Stomach smooth muscle (tissue), 2 donors: Measurements from ENCODE around the gene RGSL1.

Experiments
- H3K27ac ChIP-seq: one replicate; pipeline ENCODE4 v1.7.0; 2013; ENCODE audit warnings: mild to moderate bottlenecking, low read length, inconsistent platforms
- H3K27me3 ChIP-seq, 2 donors: one replicate each; pipeline ENCODE4 v1.7.0; 2013; ENCODE audit warnings: low read length in 2 of 2; ENCODE audit not compliant: insufficient read depth in 2 of 2, control insufficient read depth in 1 of 2
- H3K36me3 ChIP-seq, 2 donors: one replicate each; pipeline ENCODE4 v1.7.0; 2013; ENCODE audit warnings: low read length in 2 of 2; ENCODE audit not compliant: control insufficient read depth in 2 of 2, insufficient read depth in 2 of 2
- H3K4me1 ChIP-seq: one replicate; pipeline ENCODE4 v1.7.0; 2013; ENCODE audit warnings: low read length; ENCODE audit not compliant: control insufficient read depth, insufficient read depth
- H3K4me3 ChIP-seq, 2 donors: one replicate each; pipeline ENCODE4 v1.7.0; 2013; ENCODE audit warnings: low read length in 2 of 2
- H3K9ac ChIP-seq, 2 donors: one replicate each; pipeline ENCODE4 v1.7.0; 2013; ENCODE audit warnings: low read length in 2 of 2, mild to moderate bottlenecking in 1 of 2
- H3K9me3 ChIP-seq, 2 donors: one replicate each; pipeline ENCODE4 v1.7.0; 2013; ENCODE audit warnings: low read length in 2 of 2; ENCODE audit not compliant: control insufficient read depth in 2 of 2
- donor health status: healthy.
- donor health status: Pancreatic carcinoma.

The RGSL1 gene

GRCh38 chr1:182600745-182601415, 150.9 kb downstream of the RGSL1 start:
- no peak overlapping the region for H3K4me3 ChIP-seq
- H3K27ac ChIP-seq = no peak overlapping the region
- H3K4me1 ChIP-seq = peaks cover 42% of the 10 kb centered on the region
- peaks cover 0 to 2% of the 10 kb centered on the region in 2 donors for H3K36me3 ChIP-seq
- no peak overlapping the region for H3K9ac ChIP-seq
- no peaks in the 10 kb centered on the region for H3K27me3 ChIP-seq
- H3K9me3 ChIP-seq = no peaks in the 10 kb centered on the region

GRCh38 chr1:182601416-182601786, 151.5 kb downstream of the RGSL1 start:
- no peak overlapping the region for H3K27ac ChIP-seq
- H3K4me1 ChIP-seq = peaks cover 41% of the 10 kb centered on the region
- H3K4me3 ChIP-seq = peak overlapping the region; percentile 26 to 29
- peak overlapping the region in 1 of 2 donors; percentile 51 for H3K9ac ChIP-seq
- H3K9me3 ChIP-seq = no peaks in the 10 kb centered on the region
- peaks cover 0 to 2% of the 10 kb centered on the region in 2 donors for H3K36me3 ChIP-seq
- H3K27me3 ChIP-seq = no peaks in the 10 kb centered on the region

- Histone ChIP-seq H3K4me3 (peak overlapping the region; percentile 26 to 82), H3K27me3 (no peaks in the 10 kb centered on the region), H3K4me1 (peaks cover 41% of the 10 kb centered on the region), H3K9ac (peak overlapping the region in 1 of 2 donors; percentile 51), H3K27ac (no peak overlapping the region), H3K36me3 (peaks cover 0 to 2% of the 10 kb centered on the region in 2 donors), H3K9me3 (no peaks in the 10 kb centered on the region)
Measured at GRCh38 chr1:182601913-182602312, 152.0 kb downstream of the RGSL1 start.

GRCh38 chr1:182602935-182603645, 153.1 kb downstream of the RGSL1 start:
- Histone ChIP-seq H3K4me3 (peak overlapping the region; percentile 71 to 82), H3K27me3 (no peaks in the 10 kb centered on the region), H3K36me3 (peaks cover 0 to 2% of the 10 kb centered on the region in 2 donors), H3K9ac (peak overlapping the region; percentile 0 to 3), H3K27ac (no peak overlapping the region), H3K9me3 (no peaks in the 10 kb centered on the region), H3K4me1 (peaks cover 41% of the 10 kb centered on the region)

GRCh38 chr1:182603646-182604174, 153.8 kb downstream of the RGSL1 start:
- peak overlapping the region in 1 of 2 donors; percentile 60 for H3K9ac ChIP-seq
- H3K27ac ChIP-seq = peak overlapping the region; percentile 18
- H3K4me1 ChIP-seq = peaks cover 41% of the 10 kb centered on the region

GRCh38 chr1:182604175-182605164, 154.5 kb downstream of the RGSL1 start, which contains the start of gene RGS16:
TSS of gene RGS16 (minus strand) at chr1:182604389. CDS start at chr1:182604259, 130 bp downstream.
- H3K36me3 ChIP-seq = peaks cover 0 to 2% of the 10 kb centered on the region in 2 donors
- H3K4me3 ChIP-seq = peak within 1 kb of the TSS; percentile 71 to 82
- no peaks in the 10 kb centered on the region for H3K9me3 ChIP-seq
- H3K4me1 ChIP-seq = peaks cover 39% of the 10 kb centered on the region
- H3K9ac ChIP-seq = peak within 1 kb of the TSS; percentile 13 to 60
- peak within 1 kb of the TSS; percentile 18 for H3K27ac ChIP-seq
- H3K27me3 ChIP-seq = no peaks in the 10 kb centered on the region

More at GRCh38 chr1:182603646-182604174, 153.8 kb downstream of the RGSL1 start:
- peaks cover 0 to 2% of the 10 kb centered on the region in 2 donors for H3K36me3 ChIP-seq
- no peaks in the 10 kb centered on the region for H3K9me3 ChIP-seq
- no peaks in the 10 kb centered on the region for H3K27me3 ChIP-seq
- peak overlapping the region; percentile 71 to 82 for H3K4me3 ChIP-seq

- Histone ChIP-seq H3K4me1 (peaks cover 18% of the 10 kb centered on the region), H3K27me3 (no peaks in the 10 kb centered on the region), H3K27ac (no peak overlapping the region), H3K4me3 (no peak overlapping the region), H3K9me3 (no peaks in the 10 kb centered on the region), H3K36me3 (no peaks in the 10 kb centered on the region), H3K9ac (no peak overlapping the region)
Measured at GRCh38 chr1:182607566-182607965, 157.6 kb downstream of the RGSL1 start.

GRCh38 chr1:182608236-182608635, 158.3 kb downstream of the RGSL1 start:
- Histone ChIP-seq H3K4me3 (no peak overlapping the region), H3K9ac (no peak overlapping the region), H3K27ac (no peak overlapping the region), H3K27me3 (no peaks in the 10 kb centered on the region), H3K9me3 (no peaks in the 10 kb centered on the region), H3K36me3 (no peaks in the 10 kb centered on the region), H3K4me1 (peaks cover 14% of the 10 kb centered on the region)

- H3K27ac ChIP-seq = no peak overlapping the region
- H3K9ac ChIP-seq = no peak overlapping the region
- peaks cover 9% of the 10 kb centered on the region for H3K4me1 ChIP-seq
- no peak overlapping the region for H3K4me3 ChIP-seq
- no peaks in the 10 kb centered on the region for H3K36me3 ChIP-seq
- no peaks in the 10 kb centered on the region for H3K9me3 ChIP-seq
- H3K27me3 ChIP-seq = no peaks in the 10 kb centered on the region
Measured at GRCh38 chr1:182608845-182609610, 159.1 kb downstream of the RGSL1 start.
